Stimulated activated CD4-positive, alpha-beta T cell treated with anti-CD3 and anti-CD28 coated beads, Interleukin-15, amount 100 ng/mL, for 1 hour (primary cell): ENCODE results near the gene TXNRD2.

Source experiments
- DNase-seq, 2 donors: peaks; one replicate each; pipeline ENCODE4 v3.0.0-alpha.2; 2020; ENCODE audit warnings: low read depth in 1 of 2, low spot score in 1 of 2

The TXNRD2 gene

GRCh38 chr22:19828035-19828401, 113.6 kb downstream of the TXNRD2 start:
- no peak for DNase-seq

GRCh38 chr22:19827341-19828034, 114.1 kb downstream of the TXNRD2 start:
- DNase-seq = no peak

DNA sequence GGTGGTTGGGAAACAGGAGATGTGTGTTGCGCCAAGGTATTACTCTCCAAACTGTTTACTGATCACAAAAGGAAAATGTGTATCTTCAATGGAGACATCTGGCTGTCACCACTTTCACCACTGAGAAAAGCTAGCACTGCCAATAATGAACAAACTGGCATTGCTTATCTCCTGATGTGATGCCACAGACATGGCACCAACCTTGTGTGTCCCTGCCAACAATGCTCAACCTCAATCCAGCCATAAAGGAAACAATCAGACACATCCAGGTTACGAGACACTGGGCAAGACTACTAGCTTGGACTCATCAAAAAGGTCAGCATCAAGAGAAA, 115.0 kb downstream of the TXNRD2 start:
- DNase-seq = no peak

GRCh38 chr22:19825904-19826618, 115.6 kb downstream of the TXNRD2 start:
- DNase-seq = no peak
